Nephron progenitor cell (in vitro differentiated cells): ENCODE measurements around the gene ABCA2.

Source experiments
- DNase-seq: peaks from one replicate; pipeline ENCODE4 v3.0.0; 2021
- H3K27ac Mint-ChIP-seq: 2 replicates; pipeline ENCODE4 v1.8.0; 2021; ENCODE audit warnings: mild to moderate bottlenecking, moderate library complexity, mixed read lengths
- H3K27me3 Mint-ChIP-seq: 2 replicates; pipeline ENCODE4 v1.8.0; 2021; ENCODE audit warnings: mild to moderate bottlenecking, low read depth, mixed read lengths; ENCODE audit not compliant: poor library complexity
- H3K36me3 Mint-ChIP-seq: 2 replicates; pipeline ENCODE4 v1.8.0; 2021; ENCODE audit warnings: low read depth, mixed read lengths
- H3K4me1 Mint-ChIP-seq: 2 replicates; pipeline ENCODE4 v1.8.0; 2021; ENCODE audit warnings: mixed read lengths
- H3K4me3 Mint-ChIP-seq: 2 replicates; pipeline ENCODE4 v1.8.0; 2021; ENCODE audit warnings: mild to moderate bottlenecking, moderate library complexity, mixed read lengths
- H3K9me3 Mint-ChIP-seq: 2 replicates; pipeline ENCODE4 v1.8.0; 2021; ENCODE audit warnings: mild to moderate bottlenecking, moderate library complexity, mixed read lengths
- CTCF ChIP-seq: fragments of 200-600 bp; sonication (generic); IDR thresholded peaks from 2 replicates; pipeline ENCODE4 v1.5.0; 2021; ENCODE audit warnings: antibody characterized with exemption

The ABCA2 gene

GRCh38 chr9:136962701-136963248 is 65.3 kb downstream of the ABCA2 start:
- Mint-ChIP-seq H3K4me1 (peaks cover 21% of the 10 kb centered on the region), H3K27me3 (peaks cover 20% of the 10 kb centered on the region), H3K36me3 (no peaks in the 10 kb centered on the region), H3K9me3 (no peaks in the 10 kb centered on the region), H3K27ac (peak overlapping the region; percentile 74), H3K4me3 (no peak overlapping the region)
- no peak for DNase-seq
- TF ChIP-seq CTCF = no peak

GRCh38 chr9:136962163-136962562 is 65.9 kb downstream of the ABCA2 start:
- H3K27me3 Mint-ChIP-seq = peaks cover 20% of the 10 kb centered on the region
- peaks cover 21% of the 10 kb centered on the region for H3K4me1 Mint-ChIP-seq
- H3K36me3 Mint-ChIP-seq = no peaks in the 10 kb centered on the region
- no peak for TF ChIP-seq CTCF
- no peak overlapping the region for H3K27ac Mint-ChIP-seq
- no peak overlapping the region for H3K4me3 Mint-ChIP-seq
- no peaks in the 10 kb centered on the region for H3K9me3 Mint-ChIP-seq
- DNase-seq = no peak

- no peak for DNase-seq
- H3K4me3 Mint-ChIP-seq = no peak overlapping the region
- peaks cover 4% of the 10 kb centered on the region for H3K9me3 Mint-ChIP-seq
- no peak for TF ChIP-seq CTCF
- no peak overlapping the region for H3K27ac Mint-ChIP-seq
- peaks cover 20% of the 10 kb centered on the region for H3K27me3 Mint-ChIP-seq
- H3K4me1 Mint-ChIP-seq = peaks cover 20% of the 10 kb centered on the region
- H3K36me3 Mint-ChIP-seq = no peaks in the 10 kb centered on the region
These were observed 66.6 kb downstream of the ABCA2 start for GRCh38 chr9:136961279-136962065.

- Mint-ChIP-seq H3K4me3 (no peak overlapping the region), H3K27me3 (peaks cover 19% of the 10 kb centered on the region), H3K9me3 (peaks cover 9% of the 10 kb centered on the region), H3K36me3 (no peaks in the 10 kb centered on the region), H3K4me1 (peaks cover 14% of the 10 kb centered on the region), H3K27ac (no peak overlapping the region)
- DNase-seq = no peak
- TF ChIP-seq CTCF = no peak
These were observed 67.1 kb downstream of the ABCA2 start for GRCh38 chr9:136960938-136961275.

- H3K27me3 Mint-ChIP-seq = peaks cover 21% of the 10 kb centered on the region
- TF ChIP-seq CTCF = no peak
- no peaks in the 10 kb centered on the region for H3K36me3 Mint-ChIP-seq
- DNase-seq = no peak
- no peak overlapping the region for H3K4me3 Mint-ChIP-seq
- peaks cover 9% of the 10 kb centered on the region for H3K9me3 Mint-ChIP-seq
- H3K4me1 Mint-ChIP-seq = peaks cover 10% of the 10 kb centered on the region
- no peak overlapping the region for H3K27ac Mint-ChIP-seq
These were observed 67.7 kb downstream of the ABCA2 start for GRCh38 chr9:136960212-136960937.
